Spleen (tissue), 7 donors: ENCODE results near the gene CDC14B.

Experiments used
- POLR2A ChIP-seq, 3 donors: fragments of 450-650 bp; IDR thresholded peaks; one replicate each; pipeline ENCODE4 v1.5.1; 2017; ENCODE audit warnings: antibody characterized with exemption in 3 of 3, mild to moderate bottlenecking in 1 of 3
- POLR2AphosphoS5 ChIP-seq, 3 donors: sonication (generic); formaldehyde crosslinking; IDR thresholded peaks; one replicate each; pipeline ENCODE4 v1.5.1; 2017; ENCODE audit warnings: antibody characterized with exemption in 3 of 3
- TF ChIP-seq, protein P1 (sequence below), 11 experiments: fragments of 200-600 bp in 7 of 11; fragments of 450-650 bp in 4 of 11; sonication (generic) in 4 of 11; IDR thresholded peaks in 8 of 11; conservative IDR thresholded peaks in 3 of 11; 1 replicate in 7 of 11; 2 replicates in 4 of 11; pipeline versions ENCODE4 v1.4.0 to v1.8.0; 2016 to 2021; ENCODE audit warnings: antibody characterized with exemption in 11 of 11, inconsistent platforms in 4 of 11, mild to moderate bottlenecking in 1 of 11
- donor health status: DM: no; HTN: no; CAD: no; lungs with moderate emphysema.
- donor health status: DM: no; HTN: no; CAD: no.
- donor health status: DM: no; HTN: no; CAD: no.

DNA sequence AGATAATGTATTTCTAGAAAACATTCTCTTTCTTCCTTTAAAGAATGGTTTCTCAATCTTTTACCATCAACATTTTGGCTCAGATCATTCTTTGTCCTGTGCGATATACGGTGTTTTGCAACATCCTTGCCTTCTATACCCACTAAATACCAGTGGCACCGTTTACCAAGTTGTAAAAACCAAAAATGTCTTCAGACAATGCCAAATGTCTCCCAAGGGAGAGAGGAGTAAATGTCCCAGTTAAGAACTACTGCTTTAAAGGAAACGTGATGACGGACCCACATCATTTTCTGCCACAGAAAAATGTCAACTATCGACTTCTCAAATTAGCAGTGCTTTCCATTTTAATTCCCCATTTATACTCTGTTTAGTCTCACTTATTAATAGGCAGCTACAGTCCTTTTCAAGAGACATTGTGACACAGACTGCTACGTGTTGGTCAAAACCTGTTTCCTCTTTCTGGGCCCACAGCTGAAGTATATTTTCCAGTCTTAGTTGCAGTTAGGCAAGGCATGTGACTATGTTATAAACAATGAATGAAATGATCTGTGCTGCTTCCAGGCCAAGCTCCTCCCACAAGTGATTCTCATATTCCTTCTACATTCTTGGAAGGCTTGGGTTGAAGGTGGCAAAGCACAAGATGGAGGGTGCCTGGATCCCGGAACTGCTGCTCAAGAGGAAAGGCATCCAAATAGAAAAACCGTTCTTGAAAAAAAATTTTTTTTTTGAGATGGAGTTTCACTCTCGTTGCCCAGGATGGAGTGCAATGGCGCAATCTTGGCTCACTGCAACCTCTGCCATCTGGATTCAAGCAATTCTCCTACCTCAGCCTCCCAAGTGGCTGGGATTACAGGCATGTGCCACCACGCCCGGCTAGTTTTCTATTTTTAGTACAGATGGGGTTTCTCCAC is 26.7 kb upstream of the CDC14B start:
- no peak for TF ChIP-seq POLR2AphosphoS5 (IDR thresholded peaks at IDR 0.05)
- TF ChIP-seq, protein P1, sequence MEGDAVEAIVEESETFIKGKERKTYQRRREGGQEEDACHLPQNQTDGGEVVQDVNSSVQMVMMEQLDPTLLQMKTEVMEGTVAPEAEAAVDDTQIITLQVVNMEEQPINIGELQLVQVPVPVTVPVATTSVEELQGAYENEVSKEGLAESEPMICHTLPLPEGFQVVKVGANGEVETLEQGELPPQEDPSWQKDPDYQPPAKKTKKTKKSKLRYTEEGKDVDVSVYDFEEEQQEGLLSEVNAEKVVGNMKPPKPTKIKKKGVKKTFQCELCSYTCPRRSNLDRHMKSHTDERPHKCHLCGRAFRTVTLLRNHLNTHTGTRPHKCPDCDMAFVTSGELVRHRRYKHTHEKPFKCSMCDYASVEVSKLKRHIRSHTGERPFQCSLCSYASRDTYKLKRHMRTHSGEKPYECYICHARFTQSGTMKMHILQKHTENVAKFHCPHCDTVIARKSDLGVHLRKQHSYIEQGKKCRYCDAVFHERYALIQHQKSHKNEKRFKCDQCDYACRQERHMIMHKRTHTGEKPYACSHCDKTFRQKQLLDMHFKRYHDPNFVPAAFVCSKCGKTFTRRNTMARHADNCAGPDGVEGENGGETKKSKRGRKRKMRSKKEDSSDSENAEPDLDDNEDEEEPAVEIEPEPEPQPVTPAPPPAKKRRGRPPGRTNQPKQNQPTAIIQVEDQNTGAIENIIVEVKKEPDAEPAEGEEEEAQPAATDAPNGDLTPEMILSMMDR (IDR thresholded peaks at IDR 0.05 in 8 of 11, conservative IDR thresholded peaks at IDR 0.05 in 3 of 11), result no peak
- TF ChIP-seq POLR2A (IDR thresholded peaks at IDR 0.05), result no peak
